ENCODE results near the gene POLD1. TPM values are rescaled to one million over a fixed set of nuclear protein-coding genes. Genes with fewer than 3 reads are reported as not detected.

The POLD1 gene
- total RNA-seq, 2 donors from 2014 or later: 106 to 127 TPM

- peak; percentile 97 for DNase-seq
- Mint-ChIP-seq H3K4me1 (peaks cover 8% of the 10 kb centered on the region), H3K36me3 (ENCODE audit: low read depth) (no peaks in the 10 kb centered on the region), H3K4me3 (peak overlapping the region; percentile 74), H3K9me3 (no peaks in the 10 kb centered on the region), H3K27ac (peak overlapping the region; percentile 90), H3K27me3 (ENCODE audit: insufficient read depth) (peaks cover 42% of the 10 kb centered on the region)
- no peaks in the 10 kb centered on the region for H3K4me1 ChIP-seq (ENCODE audit: control insufficient read depth, insufficient read depth, low read length)
- WGBS, 2 experiments (ENCODE audit: insufficient coverage in 1 of 2, insufficient read length in 1 of 2): 6 to 29% methylated on average over 6 to 49 of the region's 54 CpGs
- TF ChIP-seq, protein P1, sequence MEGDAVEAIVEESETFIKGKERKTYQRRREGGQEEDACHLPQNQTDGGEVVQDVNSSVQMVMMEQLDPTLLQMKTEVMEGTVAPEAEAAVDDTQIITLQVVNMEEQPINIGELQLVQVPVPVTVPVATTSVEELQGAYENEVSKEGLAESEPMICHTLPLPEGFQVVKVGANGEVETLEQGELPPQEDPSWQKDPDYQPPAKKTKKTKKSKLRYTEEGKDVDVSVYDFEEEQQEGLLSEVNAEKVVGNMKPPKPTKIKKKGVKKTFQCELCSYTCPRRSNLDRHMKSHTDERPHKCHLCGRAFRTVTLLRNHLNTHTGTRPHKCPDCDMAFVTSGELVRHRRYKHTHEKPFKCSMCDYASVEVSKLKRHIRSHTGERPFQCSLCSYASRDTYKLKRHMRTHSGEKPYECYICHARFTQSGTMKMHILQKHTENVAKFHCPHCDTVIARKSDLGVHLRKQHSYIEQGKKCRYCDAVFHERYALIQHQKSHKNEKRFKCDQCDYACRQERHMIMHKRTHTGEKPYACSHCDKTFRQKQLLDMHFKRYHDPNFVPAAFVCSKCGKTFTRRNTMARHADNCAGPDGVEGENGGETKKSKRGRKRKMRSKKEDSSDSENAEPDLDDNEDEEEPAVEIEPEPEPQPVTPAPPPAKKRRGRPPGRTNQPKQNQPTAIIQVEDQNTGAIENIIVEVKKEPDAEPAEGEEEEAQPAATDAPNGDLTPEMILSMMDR (conservative IDR thresholded peaks at IDR 0.05): no peak
- H3K27ac ChIP-seq (ENCODE audit: low read depth, low read length): no peak overlapping the region
- H3K36me3 ChIP-seq (ENCODE audit: control insufficient read depth, insufficient read depth, low read length): no peaks in the 10 kb centered on the region
- no peaks in the 10 kb centered on the region for H3K9me3 ChIP-seq (ENCODE audit: control insufficient read depth, low read length)
- H3K27me3 ChIP-seq (ENCODE audit: control insufficient read depth, insufficient read depth, low read length, poor library complexity, severe bottlenecking): no peaks in the 10 kb centered on the region
- peak overlapping the region; percentile 81 for H3K4me3 ChIP-seq (ENCODE audit: low read length)
- peak overlapping the region; percentile 53 for H3K9ac ChIP-seq (ENCODE audit: extremely low read depth, low read length, poor library complexity, severe bottlenecking)
Measured at GRCh38 chr19:50431343-50432220, 47.4 kb downstream of the POLD1 start.

GRCh38 chr19:50432221-50433028, 48.3 kb downstream of the POLD1 start, which contains the start of gene MYBPC2:
MYBPC2 (plus strand) TSS chr19:50432892; CDS start chr19:50432954, 62 bp downstream.
- H3K27me3 Mint-ChIP-seq (ENCODE audit: insufficient read depth): peaks cover 49% of the 10 kb centered on the region
- no peaks in the 10 kb centered on the region for H3K36me3 Mint-ChIP-seq (ENCODE audit: low read depth)
- peaks cover 8% of the 10 kb centered on the region for H3K4me1 Mint-ChIP-seq
- TF ChIP-seq, protein P1 (conservative IDR thresholded peaks at IDR 0.05): no peak
- no peaks in the 10 kb centered on the region for H3K36me3 ChIP-seq (ENCODE audit: control insufficient read depth, insufficient read depth, low read length)
- peak within 1 kb of the TSS; percentile 90 for H3K27ac Mint-ChIP-seq
- peak within 1 kb of the TSS; percentile 81 for H3K4me3 ChIP-seq (ENCODE audit: low read length)
- peak within 1 kb of the TSS; percentile 74 for H3K4me3 Mint-ChIP-seq
- no peak within 1 kb of the TSS for H3K27ac ChIP-seq (ENCODE audit: low read depth, low read length)
- DNase-seq: peak; percentile 79
- 1 to 23% methylated on average over 16 to 40 of the region's 40 CpGs for WGBS, 2 experiments (ENCODE audit: insufficient coverage in 1 of 2, insufficient read length in 1 of 2)
- no peaks in the 10 kb centered on the region for H3K9me3 ChIP-seq (ENCODE audit: control insufficient read depth, low read length)
- H3K27me3 ChIP-seq (ENCODE audit: control insufficient read depth, insufficient read depth, low read length, poor library complexity, severe bottlenecking): no peaks in the 10 kb centered on the region
- no peaks in the 10 kb centered on the region for H3K9me3 Mint-ChIP-seq
- H3K4me1 ChIP-seq (ENCODE audit: control insufficient read depth, insufficient read depth, low read length): no peaks in the 10 kb centered on the region
- H3K9ac ChIP-seq (ENCODE audit: extremely low read depth, low read length, poor library complexity, severe bottlenecking): peak within 1 kb of the TSS; percentile 53
